Kidney epithelial cell (primary cell): ENCODE measurements around the gene CPT1C. TPM values are rescaled to one million over a fixed set of nuclear protein-coding genes. Genes with fewer than 3 reads are reported as not detected.

ENCODE experiments used
- DNase-seq: peaks from one replicate; pipeline ENCODE4 v3.0.0-alpha.2; 2010; ENCODE audit warnings: low read depth
- H3K27me3 ChIP-seq: 2 replicates; pipeline ENCODE4 v1.6.0; 2011; ENCODE audit warnings: low read length; ENCODE audit not compliant: control insufficient read depth, insufficient read depth
- H3K36me3 ChIP-seq: 2 replicates; pipeline ENCODE4 v1.5.1; 2011; ENCODE audit warnings: low read length; ENCODE audit not compliant: control insufficient read depth, insufficient read depth
- H3K4me3 ChIP-seq: 2 replicates; pipeline ENCODE4 v1.5.1; 2011; ENCODE audit warnings: low read depth, mild to moderate bottlenecking, control low read depth, low read length
- total RNA-seq: library from RNA; depleted of rRNA; stranded (reverse); fragments of >200 nt; gene quantifications from 2 replicates; pipeline ENCODE4 v1.2.3, GENCODE V29; 2015
- TF ChIP-seq, protein P1 (sequence below): IDR thresholded peaks from 2 replicates; pipeline ENCODE4 v1.5.1; 2011; ENCODE audit warnings: mild to moderate bottlenecking, moderate library complexity, low read length, control low read depth, inconsistent platforms; ENCODE audit not compliant: insufficient read depth, poor library complexity, severe bottlenecking

Gene CPT1C
- total RNA-seq = 2.7 and 3.4 TPM in 2 replicates

GRCh38 chr19:49690656-49691242, at the start of gene CPT1C:
Gene CPT1C (plus strand): TSS chr19:49691116. CDS start chr19:49692253, 1,137 bp downstream.
- Histone ChIP-seq H3K36me3 (peaks cover 4% of the 10 kb centered on the region), H3K27me3 (peaks cover 4% of the 10 kb centered on the region), H3K4me3 (peak within 1 kb of the TSS; percentile 49)
- DNase-seq = no peak
- TF ChIP-seq, protein P1, sequence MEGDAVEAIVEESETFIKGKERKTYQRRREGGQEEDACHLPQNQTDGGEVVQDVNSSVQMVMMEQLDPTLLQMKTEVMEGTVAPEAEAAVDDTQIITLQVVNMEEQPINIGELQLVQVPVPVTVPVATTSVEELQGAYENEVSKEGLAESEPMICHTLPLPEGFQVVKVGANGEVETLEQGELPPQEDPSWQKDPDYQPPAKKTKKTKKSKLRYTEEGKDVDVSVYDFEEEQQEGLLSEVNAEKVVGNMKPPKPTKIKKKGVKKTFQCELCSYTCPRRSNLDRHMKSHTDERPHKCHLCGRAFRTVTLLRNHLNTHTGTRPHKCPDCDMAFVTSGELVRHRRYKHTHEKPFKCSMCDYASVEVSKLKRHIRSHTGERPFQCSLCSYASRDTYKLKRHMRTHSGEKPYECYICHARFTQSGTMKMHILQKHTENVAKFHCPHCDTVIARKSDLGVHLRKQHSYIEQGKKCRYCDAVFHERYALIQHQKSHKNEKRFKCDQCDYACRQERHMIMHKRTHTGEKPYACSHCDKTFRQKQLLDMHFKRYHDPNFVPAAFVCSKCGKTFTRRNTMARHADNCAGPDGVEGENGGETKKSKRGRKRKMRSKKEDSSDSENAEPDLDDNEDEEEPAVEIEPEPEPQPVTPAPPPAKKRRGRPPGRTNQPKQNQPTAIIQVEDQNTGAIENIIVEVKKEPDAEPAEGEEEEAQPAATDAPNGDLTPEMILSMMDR = no peak

DNA sequence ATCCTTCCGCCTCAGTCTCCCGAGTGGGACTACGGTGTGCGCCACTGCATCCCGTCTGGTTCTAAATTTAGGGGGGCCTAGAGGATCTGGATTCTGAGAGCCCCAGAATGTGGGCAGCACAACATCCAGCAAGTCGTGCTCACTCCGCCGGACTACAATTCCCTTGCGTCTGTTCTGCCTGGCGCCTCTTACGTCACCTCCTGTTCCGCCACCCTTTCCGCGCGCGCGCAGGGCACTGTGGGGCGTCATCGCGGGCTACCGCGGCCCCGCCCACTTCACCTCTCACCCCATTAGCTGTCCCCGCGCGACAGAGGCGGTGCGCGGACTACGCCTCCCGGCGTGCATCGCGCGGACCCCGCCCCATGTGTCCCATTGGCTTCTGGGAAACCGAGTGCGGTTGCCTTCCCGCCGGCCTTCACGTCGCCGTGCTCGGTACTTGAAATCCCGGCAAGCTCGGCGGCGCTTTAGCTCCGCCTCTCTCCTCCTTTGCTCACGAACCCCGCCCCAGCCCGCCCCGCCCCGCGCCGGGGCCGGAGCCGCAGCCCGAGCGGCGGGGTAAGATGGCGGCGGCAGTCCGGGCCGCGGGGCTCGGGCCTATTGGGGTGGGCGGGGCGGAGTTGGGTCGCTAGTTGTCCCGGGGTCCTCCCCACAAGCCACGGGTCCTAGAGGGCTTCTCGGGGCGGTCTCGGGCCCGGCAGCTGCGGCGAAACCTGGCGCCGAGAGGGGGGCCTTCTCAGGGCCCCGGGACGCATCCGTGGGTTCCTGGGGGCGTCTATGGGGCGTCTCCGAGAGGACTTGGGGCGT, 49.0 kb upstream of the CPT1C start, which contains the start of gene SCAF1:
Gene SCAF1 (plus strand): TSS at position 522 of the 804 bp plus-strand sequence. CDS start 2,818 bp downstream, outside the sequence.
- TF ChIP-seq, protein P1 = no peak
- Histone ChIP-seq H3K36me3 (peaks cover 1% of the 10 kb centered on the region), H3K27me3 (no peaks in the 10 kb centered on the region), H3K4me3 (peak within 1 kb of the TSS; percentile 88)
- peak; percentile 97 for DNase-seq

DNA sequence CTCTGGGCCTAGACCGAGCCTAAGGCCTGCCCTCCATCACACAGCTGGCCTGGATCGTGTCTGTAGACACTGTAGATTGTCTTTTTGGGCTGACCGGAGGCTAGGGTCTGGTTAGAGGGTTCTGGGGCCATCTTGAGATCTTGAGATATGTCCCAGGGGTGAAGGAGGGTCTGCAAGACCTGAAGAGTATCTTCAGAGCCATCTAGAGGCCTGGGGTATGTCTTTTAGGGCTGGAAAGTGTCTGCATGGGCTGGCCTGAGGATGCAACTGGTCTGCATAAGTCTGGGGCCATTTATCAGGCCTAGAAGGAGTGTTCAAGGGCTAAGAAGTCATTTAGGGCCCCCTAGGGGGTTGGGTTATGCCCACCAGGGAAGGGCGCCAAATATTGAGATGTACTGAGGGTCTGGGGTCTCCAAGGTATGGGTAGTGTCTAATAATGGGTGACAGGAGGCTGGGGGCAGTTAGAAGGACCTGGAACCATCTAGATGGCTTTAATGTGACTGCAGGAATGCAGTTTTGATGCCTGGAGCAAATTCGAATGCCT, 48.4 kb upstream of the CPT1C start:
- DNase-seq = no peak
- Histone ChIP-seq H3K27me3 (no peaks in the 10 kb centered on the region), H3K36me3 (peaks cover 1% of the 10 kb centered on the region), H3K4me3 (peak overlapping the region; percentile 88)
- TF ChIP-seq, protein P1 = no peak

DNA sequence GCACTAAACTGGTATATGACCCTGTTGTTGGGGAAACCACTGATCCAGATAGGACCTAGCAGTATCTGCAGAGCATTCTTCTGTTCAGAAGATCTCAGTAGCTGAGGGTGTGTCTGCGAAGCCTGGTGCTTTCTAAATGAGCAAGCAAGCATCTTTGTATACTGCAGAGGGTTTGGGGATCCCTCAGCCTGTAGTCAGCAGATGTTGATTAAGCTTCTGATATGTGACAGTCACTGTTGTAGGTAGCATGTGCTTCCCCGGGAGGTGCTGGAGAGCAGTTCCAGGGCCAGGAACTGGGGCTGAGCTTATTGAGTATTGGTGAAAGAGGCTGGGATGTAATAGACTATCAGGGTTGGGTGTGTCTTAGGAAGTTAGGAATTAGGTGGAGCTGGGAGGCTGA, 47.5 kb upstream of the CPT1C start:
- H3K27me3 ChIP-seq = no peaks in the 10 kb centered on the region
- TF ChIP-seq, protein P1 = no peak
- peaks cover 1% of the 10 kb centered on the region for H3K36me3 ChIP-seq
- no peak overlapping the region for H3K4me3 ChIP-seq
- DNase-seq = no peak

GRCh38 chr19:49645592-49645991, 45.3 kb upstream of the CPT1C start:
- DNase-seq = no peak

More at GRCh38 chr19:49645592-49645991, 45.3 kb upstream of the CPT1C start:
- TF ChIP-seq, protein P1 = no peak
- no peak overlapping the region for H3K4me3 ChIP-seq
- H3K36me3 ChIP-seq = peaks cover 1% of the 10 kb centered on the region
- no peaks in the 10 kb centered on the region for H3K27me3 ChIP-seq
